ENCODE measurements around the gene FEZ2.

Gene FEZ2

GRCh38 chr2:36526226-36526625 is 71.7 kb downstream of the FEZ2 start:
- no peak for FAIRE-seq

GRCh38 chr2:36525245-36525644 is 72.7 kb downstream of the FEZ2 start:
- no peak for FAIRE-seq

GRCh38 chr2:36523153-36523552 is 74.8 kb downstream of the FEZ2 start:
- FAIRE-seq: no peak

DNA sequence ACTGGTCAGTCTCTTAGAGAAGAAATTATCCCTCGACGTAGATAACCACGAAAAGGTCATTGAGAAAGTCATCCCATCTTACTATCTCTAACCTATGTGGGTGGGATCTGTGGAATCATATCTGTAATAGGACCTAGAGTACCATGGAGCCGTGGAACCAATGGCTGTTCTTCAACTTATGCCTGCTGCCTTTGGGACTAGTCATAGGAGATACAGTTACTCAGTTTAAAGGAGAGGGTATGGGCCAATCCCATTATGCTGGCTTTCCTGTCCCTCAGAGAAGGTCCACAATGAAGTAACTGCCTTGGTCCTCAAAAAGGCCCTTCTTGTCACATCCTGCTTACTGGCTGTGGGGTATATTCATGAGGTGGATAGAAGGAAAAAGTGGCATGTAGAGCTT is 77.5 kb downstream of the FEZ2 start:
- FAIRE-seq: no peak

GRCh38 chr2:36516136-36516870 is 81.7 kb downstream of the FEZ2 start:
- FAIRE-seq: no peak

- no peak for FAIRE-seq
These were observed 82.4 kb downstream of the FEZ2 start for GRCh38 chr2:36515538-36515937.

- FAIRE-seq: no peak
These were observed 84.3 kb downstream of the FEZ2 start for GRCh38 chr2:36513661-36514060.

- FAIRE-seq: no peak
These were observed 85.3 kb downstream of the FEZ2 start for GRCh38 chr2:36512705-36513104.

- FAIRE-seq: no peak
These were observed 85.9 kb downstream of the FEZ2 start for GRCh38 chr2:36511858-36512603.

DNA sequence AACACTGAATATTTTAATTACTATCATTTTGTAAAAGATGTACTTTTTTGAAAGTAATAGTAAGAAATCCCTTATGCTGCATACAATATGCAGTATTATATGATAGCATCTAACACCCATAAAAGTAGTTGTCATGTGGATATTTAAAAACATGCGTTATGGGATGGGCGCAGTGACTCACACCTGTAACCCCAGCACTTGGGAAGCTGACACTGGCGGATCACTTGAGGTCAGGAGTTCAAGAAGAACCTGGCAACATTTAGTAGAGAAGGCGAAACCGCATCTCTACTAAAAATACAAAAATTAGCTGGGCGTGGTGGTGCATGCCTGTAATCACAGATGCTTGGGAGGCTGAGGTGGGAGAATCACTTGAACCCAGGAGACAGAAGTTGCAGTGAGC is 88.9 kb downstream of the FEZ2 start:
- no peak for FAIRE-seq

GRCh38 chr2:36507408-36507812 is 90.6 kb downstream of the FEZ2 start:
- FAIRE-seq: no peak

Measured in colon (tissue), 2 donors.